ENCODE results near the gene ZMYND15.

- TF ChIP-seq CTCF (IDR thresholded peaks at IDR 0.05; ENCODE audit: extremely low read depth in 1 of 2, insufficient read depth in 1 of 2, low read depth in 1 of 2, low read length in 2 of 2) (no peak), EZH2 (IDR thresholded peaks at IDR 0.05; ENCODE audit: borderline replicate concordance, low read depth, low read length, severe bottlenecking) (no peak), POLR2AphosphoS5 (IDR thresholded peaks at IDR 0.05; ENCODE audit: insufficient read depth, low read depth, low read length) (no peak), POLR2A (IDR thresholded peaks at IDR 0.05; ENCODE audit: low read depth, low read length) (no peak), JUN (IDR thresholded peaks at IDR 0.05; ENCODE audit: borderline replicate concordance, insufficient read depth, insufficient read length, low read depth) (no peak), MYC (IDR thresholded peaks at IDR 0.05; ENCODE audit: low read depth, low read length) (no peak), FOS (IDR thresholded peaks at IDR 0.05; ENCODE audit: borderline replicate concordance, insufficient read depth, low read length) (no peak), MAX (IDR thresholded peaks at IDR 0.05; ENCODE audit: insufficient read depth, insufficient read length) (no peak), GATA2 (IDR thresholded peaks at IDR 0.05; ENCODE audit: insufficient read depth, insufficient read length, low read depth, low read length) (no peak)
Observed at GRCh38 chr17:4790705-4791088, 51.1 kb downstream of the ZMYND15 start.
